ENCODE data around the gene TNFRSF8. TPM values are rescaled to one million over a fixed set of nuclear protein-coding genes. Genes with fewer than 3 reads are reported as not detected.

TNFRSF8 gene
- total RNA-seq, 1 experiment from 2014 or later, result 20.8 TPM

GRCh38 chr1:12180315-12180714, 117.2 kb downstream of the TNFRSF8 start:
- TF ChIP-seq GABPB1 (CRISPR knock-in tag; IDR thresholded peaks at IDR 0.05) (peak; percentile 68; the same call in 1 of the 2 replicates), ETV6 (CRISPR knock-in tag; IDR thresholded peaks at IDR 0.05) (no peak), MXD4 (CRISPR knock-in tag; IDR thresholded peaks at IDR 0.05; ENCODE audit: borderline replicate concordance) (no peak), E2F4 (CRISPR knock-in tag; IDR thresholded peaks at IDR 0.05; ENCODE audit: borderline replicate concordance, low read depth) (no peak)
- H3K4me1 Mint-ChIP-seq, result peaks cover 32% of the 10 kb centered on the region
- DNase-seq (ENCODE audit: low spot score) (no peak), ATAC-seq (no peak)
- POLR2A ChIA-PET, result interaction anchor here (0.6 kb wide), 1 partner anchor 137 kb away, joined by 4 read pairs; no protein-coding TSS in a partner anchor
- H3K27ac Mint-ChIP-seq, result no peak overlapping the region
- no peaks in the 10 kb centered on the region for H3K36me3 Mint-ChIP-seq
- H3K4me3 Mint-ChIP-seq, result no peak overlapping the region
- no peaks in the 10 kb centered on the region; the same call in 1 of the 2 replicates for H3K9me3 Mint-ChIP-seq
- CTCF ChIA-PET, result interaction anchor here (0.8 to 2.6 kb wide), 3 partner anchors 16 to 56 kb away, joined by 3 to 13 read pairs (median 3); no protein-coding TSS in a partner anchor
- no peaks in the 10 kb centered on the region; the same call in none of the 2 replicates for H3K27me3 Mint-ChIP-seq (ENCODE audit: low read depth)

- Mint-ChIP-seq H3K4me3 (no peak overlapping the region), H3K9me3 (no peaks in the 10 kb centered on the region; the same call in 1 of the 2 replicates), H3K4me1 (peaks cover 29% of the 10 kb centered on the region), H3K27ac (no peak overlapping the region), H3K27me3 (ENCODE audit: low read depth) (no peaks in the 10 kb centered on the region; the same call in none of the 2 replicates), H3K36me3 (no peaks in the 10 kb centered on the region)
- ChIA-PET POLR2A (no interaction called here), CTCF (interaction anchor here (1.0 to 2.6 kb wide), 2 partner anchors 16 to 19 kb away, joined by 3 to 13 read pairs; no protein-coding TSS in a partner anchor)
- no peak for TF ChIP-seq ETV6 (CRISPR knock-in tag; IDR thresholded peaks at IDR 0.05)
- TF ChIP-seq, protein P1, sequence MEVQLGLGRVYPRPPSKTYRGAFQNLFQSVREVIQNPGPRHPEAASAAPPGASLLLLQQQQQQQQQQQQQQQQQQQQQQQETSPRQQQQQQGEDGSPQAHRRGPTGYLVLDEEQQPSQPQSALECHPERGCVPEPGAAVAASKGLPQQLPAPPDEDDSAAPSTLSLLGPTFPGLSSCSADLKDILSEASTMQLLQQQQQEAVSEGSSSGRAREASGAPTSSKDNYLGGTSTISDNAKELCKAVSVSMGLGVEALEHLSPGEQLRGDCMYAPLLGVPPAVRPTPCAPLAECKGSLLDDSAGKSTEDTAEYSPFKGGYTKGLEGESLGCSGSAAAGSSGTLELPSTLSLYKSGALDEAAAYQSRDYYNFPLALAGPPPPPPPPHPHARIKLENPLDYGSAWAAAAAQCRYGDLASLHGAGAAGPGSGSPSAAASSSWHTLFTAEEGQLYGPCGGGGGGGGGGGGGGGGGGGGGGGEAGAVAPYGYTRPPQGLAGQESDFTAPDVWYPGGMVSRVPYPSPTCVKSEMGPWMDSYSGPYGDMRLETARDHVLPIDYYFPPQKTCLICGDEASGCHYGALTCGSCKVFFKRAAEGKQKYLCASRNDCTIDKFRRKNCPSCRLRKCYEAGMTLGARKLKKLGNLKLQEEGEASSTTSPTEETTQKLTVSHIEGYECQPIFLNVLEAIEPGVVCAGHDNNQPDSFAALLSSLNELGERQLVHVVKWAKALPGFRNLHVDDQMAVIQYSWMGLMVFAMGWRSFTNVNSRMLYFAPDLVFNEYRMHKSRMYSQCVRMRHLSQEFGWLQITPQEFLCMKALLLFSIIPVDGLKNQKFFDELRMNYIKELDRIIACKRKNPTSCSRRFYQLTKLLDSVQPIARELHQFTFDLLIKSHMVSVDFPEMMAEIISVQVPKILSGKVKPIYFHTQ (CRISPR knock-in tag; IDR thresholded peaks at IDR 0.05), result no peak
- DNase-seq (ENCODE audit: low spot score) (no peak), ATAC-seq (no peak)
Observed at GRCh38 chr1:12180903-12181302, 117.8 kb downstream of the TNFRSF8 start.

DNA sequence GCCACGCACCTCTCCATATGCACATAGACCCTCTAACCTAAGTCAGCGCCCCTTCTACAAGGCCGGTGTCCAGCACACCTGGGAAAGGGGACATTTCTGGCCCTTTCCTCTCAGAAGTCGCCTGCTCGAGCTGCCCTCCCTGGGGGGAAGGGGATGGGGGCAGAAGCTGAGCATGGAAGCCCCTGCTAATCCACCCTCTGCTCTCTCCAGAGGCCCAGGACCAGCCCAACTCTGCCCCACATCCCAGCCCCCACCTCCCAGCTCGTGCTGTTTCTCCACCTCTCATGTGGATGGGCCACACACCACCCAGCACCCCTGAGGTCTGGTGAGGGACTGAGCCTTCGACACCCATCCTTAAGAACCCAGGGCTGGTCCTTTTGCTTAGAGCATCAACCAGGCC, 118.5 kb downstream of the TNFRSF8 start:
- ChIA-PET POLR2A (no interaction called here), CTCF (interaction anchor here (0.7 to 2.6 kb wide), 3 partner anchors 15 to 57 kb away, joined by 3 to 14 read pairs (median 13); no protein-coding TSS in a partner anchor)
- peaks cover 27% of the 10 kb centered on the region for H3K4me1 Mint-ChIP-seq
- ATAC-seq, result no peak
- no peaks in the 10 kb centered on the region for H3K36me3 Mint-ChIP-seq
- no peak for DNase-seq (ENCODE audit: low spot score)
- H3K27ac Mint-ChIP-seq, result no peak overlapping the region
- H3K4me3 Mint-ChIP-seq, result no peak overlapping the region
- no peaks in the 10 kb centered on the region; the same call in 1 of the 2 replicates for H3K9me3 Mint-ChIP-seq
- TF ChIP-seq, protein P2, sequence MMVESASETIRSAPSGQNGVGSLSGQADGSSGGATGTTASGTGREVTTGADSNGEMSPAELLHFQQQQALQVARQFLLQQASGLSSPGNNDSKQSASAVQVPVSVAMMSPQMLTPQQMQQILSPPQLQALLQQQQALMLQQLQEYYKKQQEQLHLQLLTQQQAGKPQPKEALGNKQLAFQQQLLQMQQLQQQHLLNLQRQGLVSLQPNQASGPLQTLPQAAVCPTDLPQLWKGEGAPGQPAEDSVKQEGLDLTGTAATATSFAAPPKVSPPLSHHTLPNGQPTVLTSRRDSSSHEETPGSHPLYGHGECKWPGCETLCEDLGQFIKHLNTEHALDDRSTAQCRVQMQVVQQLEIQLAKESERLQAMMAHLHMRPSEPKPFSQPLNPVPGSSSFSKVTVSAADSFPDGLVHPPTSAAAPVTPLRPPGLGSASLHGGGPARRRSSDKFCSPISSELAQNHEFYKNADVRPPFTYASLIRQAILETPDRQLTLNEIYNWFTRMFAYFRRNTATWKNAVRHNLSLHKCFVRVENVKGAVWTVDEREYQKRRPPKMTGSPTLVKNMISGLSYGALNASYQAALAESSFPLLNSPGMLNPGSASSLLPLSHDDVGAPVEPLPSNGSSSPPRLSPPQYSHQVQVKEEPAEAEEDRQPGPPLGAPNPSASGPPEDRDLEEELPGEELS (CRISPR knock-in tag; IDR thresholded peaks at IDR 0.05), result no peak
- TF ChIP-seq, protein P3, sequence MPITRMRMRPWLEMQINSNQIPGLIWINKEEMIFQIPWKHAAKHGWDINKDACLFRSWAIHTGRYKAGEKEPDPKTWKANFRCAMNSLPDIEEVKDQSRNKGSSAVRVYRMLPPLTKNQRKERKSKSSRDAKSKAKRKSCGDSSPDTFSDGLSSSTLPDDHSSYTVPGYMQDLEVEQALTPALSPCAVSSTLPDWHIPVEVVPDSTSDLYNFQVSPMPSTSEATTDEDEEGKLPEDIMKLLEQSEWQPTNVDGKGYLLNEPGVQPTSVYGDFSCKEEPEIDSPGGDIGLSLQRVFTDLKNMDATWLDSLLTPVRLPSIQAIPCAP (CRISPR knock-in tag; IDR thresholded peaks at IDR 0.05), result no peak
- no peaks in the 10 kb centered on the region; the same call in none of the 2 replicates for H3K27me3 Mint-ChIP-seq (ENCODE audit: low read depth)

- Mint-ChIP-seq H3K27ac (no peak overlapping the region), H3K9me3 (no peaks in the 10 kb centered on the region; the same call in 1 of the 2 replicates), H3K36me3 (no peaks in the 10 kb centered on the region), H3K4me3 (no peak overlapping the region), H3K27me3 (ENCODE audit: low read depth) (no peaks in the 10 kb centered on the region; the same call in none of the 2 replicates), H3K4me1 (peaks cover 24% of the 10 kb centered on the region)
- DNase-seq (ENCODE audit: low spot score) (no peak), ATAC-seq (no peak)
- TF ChIP-seq ZMAT4 (CRISPR knock-in tag; IDR thresholded peaks at IDR 0.05), result no peak
- TF ChIP-seq, protein P4, sequence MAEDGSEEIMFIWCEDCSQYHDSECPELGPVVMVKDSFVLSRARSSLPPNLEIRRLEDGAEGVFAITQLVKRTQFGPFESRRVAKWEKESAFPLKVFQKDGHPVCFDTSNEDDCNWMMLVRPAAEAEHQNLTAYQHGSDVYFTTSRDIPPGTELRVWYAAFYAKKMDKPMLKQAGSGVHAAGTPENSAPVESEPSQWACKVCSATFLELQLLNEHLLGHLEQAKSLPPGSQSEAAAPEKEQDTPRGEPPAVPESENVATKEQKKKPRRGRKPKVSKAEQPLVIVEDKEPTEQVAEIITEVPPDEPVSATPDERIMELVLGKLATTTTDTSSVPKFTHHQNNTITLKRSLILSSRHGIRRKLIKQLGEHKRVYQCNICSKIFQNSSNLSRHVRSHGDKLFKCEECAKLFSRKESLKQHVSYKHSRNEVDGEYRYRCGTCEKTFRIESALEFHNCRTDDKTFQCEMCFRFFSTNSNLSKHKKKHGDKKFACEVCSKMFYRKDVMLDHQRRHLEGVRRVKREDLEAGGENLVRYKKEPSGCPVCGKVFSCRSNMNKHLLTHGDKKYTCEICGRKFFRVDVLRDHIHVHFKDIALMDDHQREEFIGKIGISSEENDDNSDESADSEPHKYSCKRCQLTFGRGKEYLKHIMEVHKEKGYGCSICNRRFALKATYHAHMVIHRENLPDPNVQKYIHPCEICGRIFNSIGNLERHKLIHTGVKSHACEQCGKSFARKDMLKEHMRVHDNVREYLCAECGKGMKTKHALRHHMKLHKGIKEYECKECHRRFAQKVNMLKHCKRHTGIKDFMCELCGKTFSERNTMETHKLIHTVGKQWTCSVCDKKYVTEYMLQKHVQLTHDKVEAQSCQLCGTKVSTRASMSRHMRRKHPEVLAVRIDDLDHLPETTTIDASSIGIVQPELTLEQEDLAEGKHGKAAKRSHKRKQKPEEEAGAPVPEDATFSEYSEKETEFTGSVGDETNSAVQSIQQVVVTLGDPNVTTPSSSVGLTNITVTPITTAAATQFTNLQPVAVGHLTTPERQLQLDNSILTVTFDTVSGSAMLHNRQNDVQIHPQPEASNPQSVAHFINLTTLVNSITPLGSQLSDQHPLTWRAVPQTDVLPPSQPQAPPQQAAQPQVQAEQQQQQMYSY (CRISPR knock-in tag; IDR thresholded peaks at IDR 0.05), result 0 out of 2 replicates have a peak, but pooled peaks have one; percentile 25
- CTCF ChIA-PET, result interaction anchor here (0.6 to 2.4 kb wide), 6 partner anchors 14 to 93 kb away, joined by 3 to 18 read pairs (median 4); no protein-coding TSS in a partner anchor
- POLR2A ChIA-PET, result no interaction called here
Observed at GRCh38 chr1:12182410-12182984, 119.4 kb downstream of the TNFRSF8 start.
